ENCODE results near the gene SPACA7.

The SPACA7 gene

GRCh38 chr13:112453207-112453829 is 77.2 kb downstream of the SPACA7 start:
- H3K9ac ChIP-seq (ENCODE audit: low read length): no peak overlapping the region
- H3K36me3 ChIP-seq (ENCODE audit: control insufficient read depth, insufficient read depth, low read length): no peaks in the 10 kb centered on the region
- no peak overlapping the region for H3K27ac ChIP-seq (ENCODE audit: low read depth, low read length)
- no peak overlapping the region for H3K4me3 ChIP-seq (ENCODE audit: low read length)
- H3K4me1 ChIP-seq (ENCODE audit: control insufficient read depth, insufficient read depth, low read length): no peaks in the 10 kb centered on the region
- peaks cover 4% of the 10 kb centered on the region for H3K27me3 ChIP-seq (ENCODE audit: control insufficient read depth, insufficient read depth, low read length)

GRCh38 chr13:112453874-112454647 is 77.9 kb downstream of the SPACA7 start:
- Histone ChIP-seq H3K4me3 (ENCODE audit: low read length) (no peak overlapping the region), H3K27ac (ENCODE audit: low read depth, low read length) (no peak overlapping the region), H3K9ac (ENCODE audit: low read length) (no peak overlapping the region), H3K36me3 (ENCODE audit: control insufficient read depth, insufficient read depth, low read length) (no peaks in the 10 kb centered on the region), H3K27me3 (ENCODE audit: control insufficient read depth, insufficient read depth, low read length) (peaks cover 4% of the 10 kb centered on the region), H3K4me1 (ENCODE audit: control insufficient read depth, insufficient read depth, low read length) (no peaks in the 10 kb centered on the region)

GRCh38 chr13:112454648-112455334 is 78.6 kb downstream of the SPACA7 start:
- H3K27ac ChIP-seq (ENCODE audit: low read depth, low read length): no peak overlapping the region
- no peaks in the 10 kb centered on the region for H3K36me3 ChIP-seq (ENCODE audit: control insufficient read depth, insufficient read depth, low read length)
- peaks cover 4% of the 10 kb centered on the region for H3K27me3 ChIP-seq (ENCODE audit: control insufficient read depth, insufficient read depth, low read length)
- no peak overlapping the region for H3K9ac ChIP-seq (ENCODE audit: low read length)
- H3K4me1 ChIP-seq (ENCODE audit: control insufficient read depth, insufficient read depth, low read length): no peaks in the 10 kb centered on the region
- H3K4me3 ChIP-seq (ENCODE audit: low read length): no peak overlapping the region

GRCh38 chr13:112455476-112456059 is 79.4 kb downstream of the SPACA7 start:
- Histone ChIP-seq H3K9ac (ENCODE audit: low read length) (no peak overlapping the region), H3K4me1 (ENCODE audit: control insufficient read depth, insufficient read depth, low read length) (no peaks in the 10 kb centered on the region), H3K27ac (ENCODE audit: low read depth, low read length) (no peak overlapping the region), H3K27me3 (ENCODE audit: control insufficient read depth, insufficient read depth, low read length) (peaks cover 4% of the 10 kb centered on the region), H3K4me3 (ENCODE audit: low read length) (no peak overlapping the region), H3K36me3 (ENCODE audit: control insufficient read depth, insufficient read depth, low read length) (no peaks in the 10 kb centered on the region)

- Histone ChIP-seq H3K36me3 (ENCODE audit: control insufficient read depth, insufficient read depth, low read length) (no peaks in the 10 kb centered on the region), H3K27ac (ENCODE audit: low read depth, low read length) (no peak overlapping the region), H3K27me3 (ENCODE audit: control insufficient read depth, insufficient read depth, low read length) (peaks cover 4% of the 10 kb centered on the region)
Observed at GRCh38 chr13:112456138-112457056, 80.2 kb downstream of the SPACA7 start.

GRCh38 chr13:112457081-112457480 is 80.9 kb downstream of the SPACA7 start:
- Histone ChIP-seq H3K4me1 (ENCODE audit: control insufficient read depth, insufficient read depth, low read length) (no peaks in the 10 kb centered on the region), H3K4me3 (ENCODE audit: low read length) (no peak overlapping the region), H3K36me3 (ENCODE audit: control insufficient read depth, insufficient read depth, low read length) (no peaks in the 10 kb centered on the region), H3K27ac (ENCODE audit: low read depth, low read length) (no peak overlapping the region), H3K9ac (ENCODE audit: low read length) (no peak overlapping the region), H3K27me3 (ENCODE audit: control insufficient read depth, insufficient read depth, low read length) (no peaks in the 10 kb centered on the region)

More at GRCh38 chr13:112456138-112457056, 80.2 kb downstream of the SPACA7 start:
- H3K4me1 ChIP-seq (ENCODE audit: control insufficient read depth, insufficient read depth, low read length): no peaks in the 10 kb centered on the region
- no peak overlapping the region for H3K9ac ChIP-seq (ENCODE audit: low read length)
- no peak overlapping the region for H3K4me3 ChIP-seq (ENCODE audit: low read length)

GRCh38 chr13:112457485-112457884 is 81.3 kb downstream of the SPACA7 start:
- H3K36me3 ChIP-seq (ENCODE audit: control insufficient read depth, insufficient read depth, low read length): no peaks in the 10 kb centered on the region
- no peaks in the 10 kb centered on the region for H3K27me3 ChIP-seq (ENCODE audit: control insufficient read depth, insufficient read depth, low read length)
- H3K4me1 ChIP-seq (ENCODE audit: control insufficient read depth, insufficient read depth, low read length): no peaks in the 10 kb centered on the region
- no peak overlapping the region for H3K27ac ChIP-seq (ENCODE audit: low read depth, low read length)
- H3K4me3 ChIP-seq (ENCODE audit: low read length): no peak overlapping the region
- no peak overlapping the region for H3K9ac ChIP-seq (ENCODE audit: low read length)

GRCh38 chr13:112462408-112462807 is 86.3 kb downstream of the SPACA7 start:
- no peak overlapping the region for H3K9ac ChIP-seq (ENCODE audit: low read length)
- H3K36me3 ChIP-seq (ENCODE audit: control insufficient read depth, insufficient read depth, low read length): no peaks in the 10 kb centered on the region
- no peak overlapping the region for H3K27ac ChIP-seq (ENCODE audit: low read depth, low read length)
- H3K27me3 ChIP-seq (ENCODE audit: control insufficient read depth, insufficient read depth, low read length): no peaks in the 10 kb centered on the region
- H3K4me3 ChIP-seq (ENCODE audit: low read length): no peak overlapping the region
- H3K4me1 ChIP-seq (ENCODE audit: control insufficient read depth, insufficient read depth, low read length): no peaks in the 10 kb centered on the region

GRCh38 chr13:112464720-112465119 is 88.6 kb downstream of the SPACA7 start:
- no peaks in the 10 kb centered on the region for H3K36me3 ChIP-seq (ENCODE audit: control insufficient read depth, insufficient read depth, low read length)
- no peak overlapping the region for H3K4me3 ChIP-seq (ENCODE audit: low read length)
- no peaks in the 10 kb centered on the region for H3K4me1 ChIP-seq (ENCODE audit: control insufficient read depth, insufficient read depth, low read length)
- H3K27ac ChIP-seq (ENCODE audit: low read depth, low read length): no peak overlapping the region
- H3K27me3 ChIP-seq (ENCODE audit: control insufficient read depth, insufficient read depth, low read length): no peaks in the 10 kb centered on the region
- no peak overlapping the region for H3K9ac ChIP-seq (ENCODE audit: low read length)

GRCh38 chr13:112465251-112466131 is 89.3 kb downstream of the SPACA7 start:
- no peaks in the 10 kb centered on the region for H3K4me1 ChIP-seq (ENCODE audit: control insufficient read depth, insufficient read depth, low read length)
- H3K9ac ChIP-seq (ENCODE audit: low read length): no peak overlapping the region
- no peak overlapping the region for H3K27ac ChIP-seq (ENCODE audit: low read depth, low read length)
- H3K27me3 ChIP-seq (ENCODE audit: control insufficient read depth, insufficient read depth, low read length): no peaks in the 10 kb centered on the region
- no peak overlapping the region for H3K4me3 ChIP-seq (ENCODE audit: low read length)
- no peaks in the 10 kb centered on the region for H3K36me3 ChIP-seq (ENCODE audit: control insufficient read depth, insufficient read depth, low read length)
